NCI-H510A (cell line): ENCODE data around the gene PPP1R12C.

Experiments
- DNase-seq: peaks from one replicate; lab custom pipeline; 2025; lab: John Stamatoyannopoulos, UW

The PPP1R12C gene

DNA sequence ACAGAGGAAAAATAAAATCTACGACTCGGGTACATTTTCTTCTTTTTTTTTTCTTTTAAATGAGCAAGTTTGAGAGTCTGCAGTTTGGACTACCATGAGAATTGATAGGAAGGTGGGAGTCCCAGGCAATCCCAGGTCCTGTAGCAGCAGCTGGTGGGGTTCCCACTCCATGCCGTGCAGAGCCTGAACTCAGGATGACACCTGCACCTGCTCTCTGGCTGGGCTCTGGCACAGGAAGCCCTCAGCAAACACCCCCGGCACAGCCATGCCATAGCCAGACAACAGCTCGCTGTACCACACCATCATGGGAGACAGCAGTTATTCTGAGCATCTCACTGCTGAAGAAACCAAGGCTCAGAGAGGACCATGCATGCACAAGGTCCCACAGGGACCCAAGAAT lies 73.2 kb downstream of the PPP1R12C start:
- no peak for DNase-seq

DNA sequence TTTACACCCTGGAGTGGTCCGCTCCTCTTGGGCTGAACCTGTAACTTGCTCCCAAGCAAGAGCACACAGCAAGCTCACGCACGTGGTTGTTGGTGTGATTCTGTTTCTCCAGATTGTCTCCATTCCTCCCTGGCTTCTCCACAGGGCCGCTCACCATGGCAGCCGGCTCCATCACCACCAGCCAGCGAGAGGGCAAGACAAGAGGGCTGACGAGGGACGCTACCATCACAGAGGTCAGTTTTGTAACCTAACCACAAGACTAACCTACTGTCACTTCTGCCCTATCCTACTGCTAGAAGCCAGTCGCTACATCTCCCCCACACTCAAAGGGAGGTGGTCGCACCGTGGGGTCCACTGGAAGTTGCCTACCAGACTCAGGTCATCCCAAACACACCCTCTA lies 74.7 kb downstream of the PPP1R12C start:
- DNase-seq = no peak

DNA sequence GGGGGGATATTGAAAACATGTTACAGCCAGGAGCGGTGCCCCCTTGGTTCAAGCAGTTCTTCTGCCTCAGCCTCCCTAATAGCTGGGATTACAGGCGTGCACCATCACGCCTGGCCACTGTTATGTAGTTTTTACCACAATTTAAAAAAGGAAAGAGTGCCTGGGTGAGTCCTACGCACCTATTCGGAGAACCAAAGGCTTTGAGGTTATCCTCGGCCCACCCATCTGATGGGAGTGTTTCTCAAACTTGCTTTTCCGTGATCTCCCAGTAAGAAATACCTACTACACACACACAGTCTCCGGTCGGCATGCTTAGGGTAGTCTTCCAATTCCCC lies 75.1 kb downstream of the PPP1R12C start:
- DNase-seq = no peak

DNA sequence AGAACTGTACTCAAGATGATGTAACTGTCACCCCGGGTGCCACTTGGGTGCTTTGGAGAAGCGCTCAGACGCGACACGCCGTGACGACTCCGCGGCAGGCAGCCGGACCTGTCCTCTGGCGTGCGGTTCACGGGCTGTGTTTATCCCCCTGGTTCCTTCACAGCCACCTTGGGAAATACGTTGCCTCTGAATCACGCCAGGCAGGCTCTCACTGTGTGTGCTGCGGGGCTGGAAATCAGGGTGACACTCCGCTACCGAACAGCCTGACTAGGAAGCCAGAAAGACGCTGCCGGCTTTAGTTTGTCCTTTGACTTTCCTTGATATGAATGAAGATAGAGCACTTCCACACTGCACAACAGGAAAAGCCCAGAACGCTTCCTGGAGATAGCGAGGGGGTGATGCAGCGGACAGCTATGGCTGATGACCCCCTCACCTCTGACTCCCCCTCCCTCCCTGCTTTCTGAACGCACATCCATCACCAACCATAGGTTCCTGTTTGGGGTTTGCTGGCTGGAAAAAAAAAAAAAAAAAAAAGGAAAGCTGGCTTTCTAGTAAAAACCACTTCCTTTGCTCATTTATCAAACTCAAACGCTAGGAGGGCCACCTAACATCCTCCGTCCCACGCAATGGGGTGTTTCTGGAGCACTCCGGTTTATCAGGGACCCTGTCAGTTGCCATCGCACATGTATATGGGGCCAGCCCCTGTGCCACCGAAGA lies 75.7 kb downstream of the PPP1R12C start:
- no peak for DNase-seq

DNA sequence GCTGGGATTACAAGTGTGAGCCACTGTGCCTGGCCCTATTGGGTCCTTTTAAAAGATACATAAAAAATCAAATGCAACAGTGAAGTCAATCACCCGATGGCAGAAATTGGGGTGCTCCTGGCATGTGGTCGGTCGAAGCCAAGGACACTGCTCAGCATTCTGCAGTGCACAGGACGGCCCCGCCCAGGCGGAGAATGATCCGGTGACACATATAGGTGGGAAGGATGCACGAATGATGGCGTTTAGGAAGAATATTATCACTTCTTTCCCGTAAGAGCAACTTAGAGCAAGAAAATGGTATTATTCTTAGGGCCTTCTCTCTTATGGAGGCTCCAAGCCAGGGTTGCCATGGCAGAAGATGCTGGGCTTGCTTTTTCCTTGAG lies 76.2 kb downstream of the PPP1R12C start:
- no peak for DNase-seq
